ENCODE measurements around the gene IFITM1.
"Not testable (repeated sequence)": the region's sequence is repeated elsewhere in the genome, so short reads cannot be mapped to it uniquely, and the experiment has no call there.

Gene IFITM1

GRCh38 chr11:342328-342727 lies 28.5 kb downstream of the IFITM1 start:
- no peak overlapping the region for H3K4me3 ChIP-seq (ENCODE audit: low read depth, low read length)
- TF ChIP-seq, protein P1, sequence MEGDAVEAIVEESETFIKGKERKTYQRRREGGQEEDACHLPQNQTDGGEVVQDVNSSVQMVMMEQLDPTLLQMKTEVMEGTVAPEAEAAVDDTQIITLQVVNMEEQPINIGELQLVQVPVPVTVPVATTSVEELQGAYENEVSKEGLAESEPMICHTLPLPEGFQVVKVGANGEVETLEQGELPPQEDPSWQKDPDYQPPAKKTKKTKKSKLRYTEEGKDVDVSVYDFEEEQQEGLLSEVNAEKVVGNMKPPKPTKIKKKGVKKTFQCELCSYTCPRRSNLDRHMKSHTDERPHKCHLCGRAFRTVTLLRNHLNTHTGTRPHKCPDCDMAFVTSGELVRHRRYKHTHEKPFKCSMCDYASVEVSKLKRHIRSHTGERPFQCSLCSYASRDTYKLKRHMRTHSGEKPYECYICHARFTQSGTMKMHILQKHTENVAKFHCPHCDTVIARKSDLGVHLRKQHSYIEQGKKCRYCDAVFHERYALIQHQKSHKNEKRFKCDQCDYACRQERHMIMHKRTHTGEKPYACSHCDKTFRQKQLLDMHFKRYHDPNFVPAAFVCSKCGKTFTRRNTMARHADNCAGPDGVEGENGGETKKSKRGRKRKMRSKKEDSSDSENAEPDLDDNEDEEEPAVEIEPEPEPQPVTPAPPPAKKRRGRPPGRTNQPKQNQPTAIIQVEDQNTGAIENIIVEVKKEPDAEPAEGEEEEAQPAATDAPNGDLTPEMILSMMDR (IDR thresholded peaks at IDR 0.05; ENCODE audit: low read depth, low read length, missing control alignments), result no peak
- no peak for DNase-seq (ENCODE audit: low read depth)

GRCh38 chr11:344836-345578 lies 31.2 kb downstream of the IFITM1 start:
- TF ChIP-seq, protein P1 (IDR thresholded peaks at IDR 0.05; ENCODE audit: low read depth, low read length, missing control alignments), result no peak
- no peak overlapping the region for H3K4me3 ChIP-seq (ENCODE audit: low read depth, low read length)
- DNase-seq (ENCODE audit: low read depth), result no peak

- TF ChIP-seq, protein P1 (IDR thresholded peaks at IDR 0.05; ENCODE audit: low read depth, low read length, missing control alignments), result no peak
- H3K4me3 ChIP-seq (ENCODE audit: low read depth, low read length), result no peak overlapping the region
- DNase-seq (ENCODE audit: low read depth), result no peak
These were observed 32.7 kb downstream of the IFITM1 start for GRCh38 chr11:346529-346928.

GRCh38 chr11:349270-349954 lies 35.6 kb downstream of the IFITM1 start:
- DNase-seq (ENCODE audit: low read depth); H3K4me3 ChIP-seq (ENCODE audit: low read depth, low read length): not testable (repeated sequence)

GRCh38 chr11:350033-350722 lies 36.3 kb downstream of the IFITM1 start:
- not testable (repeated sequence) for DNase-seq (ENCODE audit: low read depth); H3K4me3 ChIP-seq (ENCODE audit: low read depth, low read length)

GRCh38 chr11:350723-351255 lies 36.9 kb downstream of the IFITM1 start:
- TF ChIP-seq, protein P1 (IDR thresholded peaks at IDR 0.05; ENCODE audit: low read depth, low read length, missing control alignments), result no peak
- H3K4me3 ChIP-seq (ENCODE audit: low read depth, low read length), result no peak overlapping the region
- DNase-seq (ENCODE audit: low read depth), result no peak

GRCh38 chr11:351411-351810 lies 37.6 kb downstream of the IFITM1 start:
- TF ChIP-seq, protein P1 (IDR thresholded peaks at IDR 0.05; ENCODE audit: low read depth, low read length, missing control alignments), result no peak
- H3K4me3 ChIP-seq (ENCODE audit: low read depth, low read length), result no peak overlapping the region
- no peak for DNase-seq (ENCODE audit: low read depth)
